Measurements from ENCODE around the gene USP22.
"Not testable (repeated sequence)": the region's sequence is repeated elsewhere in the genome, so short reads cannot be mapped to it uniquely, and the experiment has no call there.

USP22 gene

GRCh38 chr17:20988001-20988636, 54.7 kb downstream of the USP22 start:
- no peak for DNase-seq (ENCODE audit: low read depth in 2 of 2)

DNA sequence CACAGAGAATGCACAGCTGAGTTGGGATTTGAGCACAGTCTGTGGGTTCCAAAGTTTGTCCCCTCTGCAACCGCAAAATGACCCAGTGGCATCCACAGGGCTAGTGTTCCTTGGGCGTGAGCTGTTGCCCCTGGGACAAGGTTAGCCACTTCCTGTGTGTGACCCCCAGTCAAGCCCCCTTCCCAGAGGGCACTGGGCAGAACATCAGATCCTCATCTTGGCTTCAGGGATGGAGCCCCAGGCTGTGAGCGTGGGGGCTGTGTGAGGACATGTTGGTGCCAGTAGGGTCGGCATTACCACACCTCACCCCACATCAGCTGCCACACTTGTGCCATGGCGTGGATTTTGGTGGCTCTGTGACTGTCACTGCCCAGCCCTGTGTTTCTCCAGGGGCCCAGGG, 55.3 kb downstream of the USP22 start:
- no peak for DNase-seq (ENCODE audit: low read depth in 2 of 2)

DNA sequence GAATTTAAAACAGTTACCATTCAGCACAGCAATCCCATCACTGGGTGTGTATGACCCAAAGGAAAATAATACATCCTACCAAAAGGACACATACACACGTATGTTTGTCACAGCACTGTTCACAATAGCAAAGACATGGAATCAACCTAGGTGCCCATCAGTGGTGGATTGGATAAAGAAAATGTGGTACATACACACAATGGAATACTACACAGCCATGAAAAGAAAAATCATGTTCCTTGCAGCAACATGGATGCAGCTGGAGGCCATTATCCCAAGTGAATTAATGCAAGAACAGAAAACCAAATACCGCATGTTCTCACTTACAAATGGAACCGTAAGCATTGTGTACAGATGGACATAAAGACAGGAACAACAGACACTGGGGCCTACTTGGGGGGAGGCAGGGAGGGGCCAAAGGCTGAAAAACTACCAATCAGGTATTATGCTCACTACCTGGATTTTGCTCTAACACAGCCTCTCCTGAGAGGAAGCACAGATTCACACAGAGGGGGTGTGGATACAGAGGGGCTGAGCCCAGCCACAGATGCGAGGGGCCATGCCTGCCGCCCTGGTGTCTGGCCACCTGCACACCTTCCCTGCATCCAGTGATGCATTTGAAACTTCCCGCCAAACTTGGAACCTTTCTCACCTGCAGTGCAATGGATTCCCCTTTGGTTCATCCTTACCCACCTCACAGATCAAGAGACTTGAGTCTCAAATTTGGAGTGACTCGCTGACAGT, 55.9 kb downstream of the USP22 start:
- DNase-seq (ENCODE audit: low read depth in 2 of 2): no peak

DNA sequence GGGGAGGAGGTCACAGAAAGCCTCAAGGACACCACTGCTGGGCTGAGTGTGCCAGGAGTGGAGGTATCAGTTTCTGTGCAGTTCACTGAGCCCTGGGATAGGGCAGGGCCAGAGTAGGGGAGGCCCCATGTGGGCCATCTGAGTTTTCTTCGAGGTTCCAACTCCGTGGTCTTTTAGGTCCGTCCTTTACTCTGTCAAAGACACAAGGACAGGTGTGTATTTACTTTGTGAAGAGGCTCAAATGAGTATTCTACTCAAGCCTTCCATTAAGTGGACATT, 59.5 kb downstream of the USP22 start:
- DNase-seq (ENCODE audit: low read depth in 2 of 2): no peak

GRCh38 chr17:20982589-20983358, 60.0 kb downstream of the USP22 start:
- no peak for DNase-seq (ENCODE audit: low read depth in 2 of 2)

- no peak for DNase-seq (ENCODE audit: low read depth in 2 of 2)
Measured at GRCh38 chr17:20981046-20981920, 61.5 kb downstream of the USP22 start.

DNA sequence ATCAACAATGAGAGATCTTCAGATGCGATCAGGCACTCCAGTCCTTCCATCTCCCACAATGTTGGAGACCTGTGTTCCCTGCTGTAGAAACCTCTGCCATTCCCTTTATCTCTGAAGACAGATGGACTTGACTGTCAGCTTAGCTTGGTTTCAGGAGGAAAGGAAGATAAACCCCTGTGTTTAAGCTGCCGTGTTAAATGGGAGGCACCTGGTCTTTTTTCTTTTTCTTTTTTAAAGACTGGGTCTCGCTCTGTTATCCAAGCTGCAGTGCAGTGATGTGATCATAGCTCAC, 63.1 kb downstream of the USP22 start:
- DNase-seq (ENCODE audit: low read depth in 2 of 2): no peak

GRCh38 chr17:20979007-20979791, 63.6 kb downstream of the USP22 start:
- DNase-seq (ENCODE audit: low read depth in 2 of 2): not testable (repeated sequence)

GRCh38 chr17:20977609-20978253, 65.1 kb downstream of the USP22 start:
- not testable (repeated sequence) for DNase-seq (ENCODE audit: low read depth in 2 of 2)

DNA sequence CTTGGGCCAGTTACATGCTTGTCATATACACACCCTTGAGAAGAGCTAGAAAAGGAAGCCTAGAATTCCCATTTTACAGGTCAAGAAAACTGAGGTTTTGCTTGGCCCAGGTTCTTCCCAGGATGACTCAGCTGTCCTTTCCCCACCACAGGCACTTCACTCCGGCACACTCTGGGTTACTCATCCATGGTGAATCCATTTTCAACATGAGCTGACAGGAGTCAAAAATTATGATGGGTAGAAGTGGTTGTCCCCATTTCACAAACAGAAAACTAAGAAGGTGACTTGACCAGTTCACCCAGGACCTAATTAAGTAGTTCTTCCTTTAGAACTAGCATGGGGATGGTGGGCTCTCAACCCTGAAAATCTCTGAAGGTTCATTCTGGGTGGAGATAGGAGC, 67.2 kb downstream of the USP22 start:
- no peak for DNase-seq (ENCODE audit: low read depth in 2 of 2)

GRCh38 chr17:20970329-20970728, 72.5 kb downstream of the USP22 start:
- DNase-seq (ENCODE audit: low read depth in 2 of 2): no peak

DNA sequence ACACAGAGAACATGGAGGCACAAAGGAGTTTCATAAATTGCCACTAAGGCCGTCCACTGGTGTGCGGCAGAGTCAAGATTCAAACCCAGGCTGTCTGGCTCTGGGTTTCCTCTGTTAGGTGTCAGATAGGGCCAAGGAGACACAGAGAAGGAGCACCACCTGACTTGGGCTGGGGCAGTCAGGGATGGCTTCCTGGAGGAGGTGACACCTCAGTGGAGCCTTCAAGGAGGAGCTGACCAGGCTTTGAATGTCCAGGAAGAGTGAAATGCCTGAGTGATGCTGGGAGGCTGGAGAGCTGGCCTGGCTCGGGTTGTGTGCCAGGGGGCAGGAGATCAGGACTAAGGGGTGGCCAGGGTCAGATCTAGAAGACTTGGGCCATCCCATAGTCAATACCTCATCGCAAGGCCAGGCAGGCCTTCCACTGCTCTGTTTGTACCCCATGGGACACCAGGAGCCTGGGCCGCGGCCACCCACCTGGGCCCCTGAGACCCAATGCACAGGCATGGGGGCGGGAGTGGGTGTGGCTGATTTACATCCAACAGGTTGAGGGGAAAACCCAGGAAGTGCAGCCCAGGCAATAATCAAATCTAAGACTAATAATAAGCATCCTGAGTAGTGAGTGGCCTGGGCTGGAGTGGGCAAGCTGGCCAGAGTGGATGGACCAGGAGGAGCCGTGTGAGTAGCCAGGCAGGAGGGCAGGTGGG, 73.7 kb downstream of the USP22 start:
- no peak for DNase-seq (ENCODE audit: low read depth in 2 of 2)

GRCh38 chr17:20967776-20968175, 75.0 kb downstream of the USP22 start:
- no peak for DNase-seq (ENCODE audit: low read depth in 2 of 2)

- no peak for DNase-seq (ENCODE audit: low read depth in 2 of 2)
Measured at GRCh38 chr17:20966870-20967269, 75.9 kb downstream of the USP22 start.

GRCh38 chr17:20965492-20965891, 77.3 kb downstream of the USP22 start:
- DNase-seq (ENCODE audit: low read depth in 2 of 2): no peak

- no peak for DNase-seq (ENCODE audit: low read depth in 2 of 2)
Measured at GRCh38 chr17:20961586-20961985, 81.2 kb downstream of the USP22 start.

DNA sequence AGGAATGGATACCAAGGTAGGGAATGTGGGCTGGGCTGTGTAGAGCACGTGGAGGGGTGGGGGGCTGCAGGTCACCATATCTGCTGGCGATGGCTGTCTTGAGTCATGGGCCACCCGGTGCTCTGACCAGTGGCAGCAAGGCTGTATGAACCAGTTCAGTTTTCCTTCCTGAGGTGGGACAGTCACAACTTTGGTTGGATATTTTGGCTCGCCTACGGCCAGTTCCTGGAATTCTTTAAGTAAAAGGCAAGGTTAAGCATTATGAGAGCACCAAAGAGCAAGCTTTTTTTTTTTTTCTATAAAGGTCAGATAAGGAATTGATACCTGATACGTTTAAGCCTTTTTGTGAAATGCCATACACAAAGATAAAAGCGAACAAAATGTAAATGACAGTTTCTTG, 81.9 kb downstream of the USP22 start:
- no peak for DNase-seq (ENCODE audit: low read depth in 2 of 2)

DNA sequence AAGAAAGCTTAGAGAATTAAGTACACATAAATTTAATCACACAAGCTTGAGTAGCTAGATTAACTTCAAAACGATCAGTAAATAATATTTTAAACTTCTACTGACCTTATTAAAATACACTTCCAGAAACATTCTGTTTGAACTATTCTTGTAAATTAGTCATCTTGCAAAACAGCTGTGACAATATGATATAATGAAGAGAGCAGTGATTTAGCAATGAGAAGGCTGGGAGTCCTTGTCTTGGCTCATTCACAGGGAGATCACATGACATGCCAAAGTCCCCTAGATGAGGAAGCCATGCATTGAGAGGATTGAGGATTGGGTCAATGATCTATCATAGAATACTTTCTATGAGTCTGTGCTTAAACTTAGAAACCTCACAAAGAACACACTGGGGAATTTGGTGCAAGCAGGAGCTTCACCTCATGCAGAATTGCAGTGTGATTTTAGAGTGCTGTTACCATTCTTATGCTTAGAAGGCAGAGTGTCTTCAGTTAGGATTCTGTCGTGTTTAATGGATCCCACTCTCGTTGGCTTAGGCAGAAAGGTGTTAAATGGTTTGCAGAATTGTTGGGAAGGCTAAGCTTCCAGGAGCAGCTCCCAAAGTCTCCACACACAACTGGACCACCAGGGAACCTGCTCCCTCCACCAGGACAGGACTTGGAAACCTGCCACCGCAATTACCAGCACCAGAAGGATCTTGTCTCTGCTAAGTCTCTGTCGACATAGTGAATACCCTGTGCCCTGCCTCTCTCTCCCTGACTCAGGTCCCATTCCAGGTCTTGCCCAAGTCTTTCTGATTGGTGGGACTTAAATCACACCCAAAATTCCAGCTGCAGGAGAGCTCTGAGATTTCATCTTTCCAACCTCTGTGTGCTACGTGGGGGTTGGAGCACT, 87.1 kb downstream of the USP22 start:
- no peak for DNase-seq (ENCODE audit: low read depth in 2 of 2)

DNA sequence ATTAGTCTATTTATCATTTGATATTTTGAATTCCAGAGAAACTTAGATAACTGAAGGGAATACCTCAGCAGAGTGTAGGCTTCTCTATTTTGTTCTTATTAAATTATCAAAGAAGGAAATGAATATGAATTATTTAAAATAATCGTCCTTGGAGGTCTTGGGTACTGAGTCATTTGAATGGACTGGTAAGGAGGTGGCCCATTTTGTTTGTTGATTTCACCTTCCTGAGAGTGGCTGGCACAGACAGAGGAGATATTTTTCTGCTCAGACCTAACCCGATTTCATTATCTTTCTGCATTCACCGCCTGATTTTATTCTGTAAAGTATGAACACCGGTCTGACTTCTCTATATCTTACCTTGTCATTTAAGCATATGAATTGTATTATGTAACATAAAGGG, 88.0 kb downstream of the USP22 start:
- DNase-seq (ENCODE audit: low read depth in 2 of 2): no peak
